IPS-15b (cell line): Measurements from ENCODE around the gene SCRN3.
A peak's percentile ranks its signal among the peaks of the same experiment; 100 is the strongest.
"Not testable (repeated sequence)": the region's sequence is repeated elsewhere in the genome, so short reads cannot be mapped to it uniquely, and the experiment has no call there.

ENCODE experiments used
- H3K27me3 ChIP-seq: one replicate; pipeline ENCODE4 v1.6.1; 2013; ENCODE audit warnings: low read length; ENCODE audit not compliant: control insufficient read depth, insufficient read depth
- H3K36me3 ChIP-seq: one replicate; pipeline ENCODE4 v1.6.1; 2013; ENCODE audit warnings: low read length; ENCODE audit not compliant: control insufficient read depth, insufficient read depth
- H3K4me1 ChIP-seq: one replicate; pipeline ENCODE4 v1.6.1; 2013; ENCODE audit warnings: mild to moderate bottlenecking, low read length; ENCODE audit not compliant: control insufficient read depth, insufficient read depth
- H3K4me3 ChIP-seq: one replicate; pipeline ENCODE4 v1.5.1; 2013; ENCODE audit warnings: low read depth, low read length
- H3K9ac ChIP-seq: one replicate; pipeline ENCODE4 v1.6.1; 2013; ENCODE audit warnings: low read depth, mild to moderate bottlenecking, low read length
- H3K9me3 ChIP-seq: one replicate; pipeline ENCODE4 v1.6.1; 2013; ENCODE audit warnings: mild to moderate bottlenecking, low read length; ENCODE audit not compliant: control insufficient read depth, insufficient read depth

SCRN3 gene

GRCh38 chr2:174383796-174384195 lies 11.7 kb upstream of the SCRN3 start:
- no peak overlapping the region for H3K9ac ChIP-seq
- H3K36me3 ChIP-seq, result no peaks in the 10 kb centered on the region
- no peaks in the 10 kb centered on the region for H3K4me1 ChIP-seq
- H3K27me3 ChIP-seq, result no peaks in the 10 kb centered on the region
- no peak overlapping the region for H3K4me3 ChIP-seq
- no peaks in the 10 kb centered on the region for H3K9me3 ChIP-seq

GRCh38 chr2:174385201-174385600 lies 10.3 kb upstream of the SCRN3 start:
- Histone ChIP-seq H3K36me3 (no peaks in the 10 kb centered on the region), H3K9me3 (no peaks in the 10 kb centered on the region), H3K27me3 (no peaks in the 10 kb centered on the region), H3K4me3 (no peak overlapping the region), H3K4me1 (no peaks in the 10 kb centered on the region), H3K9ac (no peak overlapping the region)

- H3K9me3 ChIP-seq, H3K4me3 ChIP-seq, H3K36me3 ChIP-seq: not testable (repeated sequence)
Measured at GRCh38 chr2:174388706-174389105, 6.8 kb upstream of the SCRN3 start.

GRCh38 chr2:174389542-174389941 lies 6.0 kb upstream of the SCRN3 start:
- no peaks in the 10 kb centered on the region for H3K27me3 ChIP-seq
- no peak overlapping the region for H3K4me3 ChIP-seq
- H3K36me3 ChIP-seq, result no peaks in the 10 kb centered on the region
- H3K9me3 ChIP-seq, result no peaks in the 10 kb centered on the region
- H3K9ac ChIP-seq, result no peak overlapping the region
- peaks cover 1% of the 10 kb centered on the region for H3K4me1 ChIP-seq

More at GRCh38 chr2:174388706-174389105, 6.8 kb upstream of the SCRN3 start:
- H3K27me3 ChIP-seq, H3K4me1 ChIP-seq, H3K9ac ChIP-seq: not testable (repeated sequence)

- not testable (repeated sequence) for H3K9ac ChIP-seq, H3K27me3 ChIP-seq, H3K4me1 ChIP-seq, H3K36me3 ChIP-seq, H3K9me3 ChIP-seq, H3K4me3 ChIP-seq
Measured at GRCh38 chr2:174390303-174390702, 5.2 kb upstream of the SCRN3 start.

- no peaks in the 10 kb centered on the region for H3K9me3 ChIP-seq
- no peak overlapping the region for H3K9ac ChIP-seq
- H3K4me3 ChIP-seq, result no peak overlapping the region
- H3K27me3 ChIP-seq, result no peaks in the 10 kb centered on the region
- H3K4me1 ChIP-seq, result peaks cover 4% of the 10 kb centered on the region
- no peaks in the 10 kb centered on the region for H3K36me3 ChIP-seq
Measured at GRCh38 chr2:174392706-174393105, 2.8 kb upstream of the SCRN3 start.

- H3K36me3 ChIP-seq, result no peaks in the 10 kb centered on the region
- H3K9ac ChIP-seq, result peak overlapping the region; percentile 43
Measured at GRCh38 chr2:174395969-174396630, 570 bp downstream of the SCRN3 start.

GRCh38 chr2:174397773-174398172 lies 2.2 kb downstream of the SCRN3 start:
- H3K36me3 ChIP-seq, result no peaks in the 10 kb centered on the region
- no peak overlapping the region for H3K9ac ChIP-seq
- no peaks in the 10 kb centered on the region for H3K9me3 ChIP-seq
- no peak overlapping the region for H3K4me3 ChIP-seq
- H3K27me3 ChIP-seq, result no peaks in the 10 kb centered on the region
- H3K4me1 ChIP-seq, result peaks cover 4% of the 10 kb centered on the region

More at GRCh38 chr2:174395969-174396630, 570 bp downstream of the SCRN3 start:
- H3K4me3 ChIP-seq, result peak overlapping the region; percentile 99
- no peaks in the 10 kb centered on the region for H3K9me3 ChIP-seq
- H3K4me1 ChIP-seq, result peaks cover 4% of the 10 kb centered on the region
- no peaks in the 10 kb centered on the region for H3K27me3 ChIP-seq

GRCh38 chr2:174399171-174399570 lies 3.6 kb downstream of the SCRN3 start:
- no peaks in the 10 kb centered on the region for H3K36me3 ChIP-seq
- no peaks in the 10 kb centered on the region for H3K9me3 ChIP-seq
- H3K4me1 ChIP-seq, result peaks cover 4% of the 10 kb centered on the region
- no peak overlapping the region for H3K9ac ChIP-seq
- H3K27me3 ChIP-seq, result no peaks in the 10 kb centered on the region
- no peak overlapping the region for H3K4me3 ChIP-seq

GRCh38 chr2:174400853-174401252 lies 5.3 kb downstream of the SCRN3 start:
- Histone ChIP-seq H3K4me3 (no peak overlapping the region), H3K9ac (no peak overlapping the region), H3K36me3 (no peaks in the 10 kb centered on the region), H3K4me1 (no peaks in the 10 kb centered on the region), H3K9me3 (no peaks in the 10 kb centered on the region), H3K27me3 (no peaks in the 10 kb centered on the region)

- no peak overlapping the region for H3K4me3 ChIP-seq
- H3K4me1 ChIP-seq, result no peaks in the 10 kb centered on the region
- no peaks in the 10 kb centered on the region for H3K27me3 ChIP-seq
- no peaks in the 10 kb centered on the region for H3K36me3 ChIP-seq
- no peaks in the 10 kb centered on the region for H3K9me3 ChIP-seq
- H3K9ac ChIP-seq, result no peak overlapping the region
Measured at GRCh38 chr2:174403628-174404027, 8.1 kb downstream of the SCRN3 start.

GRCh38 chr2:174410039-174410438 lies 14.5 kb downstream of the SCRN3 start:
- H3K4me1 ChIP-seq, H3K9me3 ChIP-seq, H3K36me3 ChIP-seq, H3K27me3 ChIP-seq: not testable (repeated sequence)
- Histone ChIP-seq H3K9ac (peak overlapping the region; percentile 49), H3K4me3 (peak overlapping the region; percentile 20)
